ENCODE measurements around the gene FBXL5. TPM values are rescaled to one million over a fixed set of nuclear protein-coding genes. Genes with fewer than 3 reads are reported as not detected.

FBXL5 gene
- total and polyA plus RNA-seq, 2 of the 13 experiments (the other 11 are each of a cell fraction or from before 2014, with no cell fraction given) = 17.4 to 45.3 TPM

DNA sequence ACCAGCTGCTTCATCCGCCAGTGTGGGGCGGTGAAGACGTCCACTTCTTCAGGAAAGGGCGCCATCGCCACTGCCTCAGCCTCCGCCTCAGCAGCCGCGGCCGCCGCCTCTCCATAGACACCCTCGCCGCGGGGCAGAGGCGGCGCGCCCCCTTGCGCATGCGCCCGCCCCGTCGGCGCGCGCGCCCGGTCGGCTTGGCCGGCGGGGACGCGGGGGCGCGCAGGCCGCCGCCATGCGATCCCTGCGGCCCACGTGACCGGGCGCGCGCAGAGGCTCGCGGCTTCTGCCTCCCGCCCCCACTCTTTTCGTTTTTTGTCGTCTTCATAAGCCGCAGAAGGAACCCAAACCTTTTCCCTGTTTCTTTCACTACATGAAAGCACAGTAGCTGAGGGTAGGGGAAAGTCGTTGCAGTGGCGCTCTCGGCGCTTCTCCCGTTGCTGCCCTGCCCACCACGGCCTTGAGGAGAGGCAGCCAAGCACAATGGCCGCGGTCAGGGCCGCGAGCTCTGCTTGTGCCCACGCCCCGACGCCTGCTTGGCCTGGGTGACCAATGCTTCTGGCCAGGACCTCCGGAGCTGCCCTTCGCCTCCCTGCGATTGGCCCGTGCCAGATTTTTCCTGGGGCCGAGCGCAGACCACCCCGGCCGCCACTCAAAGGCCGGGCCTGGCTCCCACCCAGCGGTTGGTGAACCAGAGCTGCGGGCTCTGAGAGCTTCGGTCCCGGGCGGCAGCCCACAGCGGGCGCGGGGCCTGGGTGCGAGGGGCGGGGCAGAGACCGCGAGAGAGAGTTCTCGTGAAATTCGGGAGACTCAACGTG is at the start of gene FBXL5 (continued):
- TF ChIP-seq, protein P1, sequence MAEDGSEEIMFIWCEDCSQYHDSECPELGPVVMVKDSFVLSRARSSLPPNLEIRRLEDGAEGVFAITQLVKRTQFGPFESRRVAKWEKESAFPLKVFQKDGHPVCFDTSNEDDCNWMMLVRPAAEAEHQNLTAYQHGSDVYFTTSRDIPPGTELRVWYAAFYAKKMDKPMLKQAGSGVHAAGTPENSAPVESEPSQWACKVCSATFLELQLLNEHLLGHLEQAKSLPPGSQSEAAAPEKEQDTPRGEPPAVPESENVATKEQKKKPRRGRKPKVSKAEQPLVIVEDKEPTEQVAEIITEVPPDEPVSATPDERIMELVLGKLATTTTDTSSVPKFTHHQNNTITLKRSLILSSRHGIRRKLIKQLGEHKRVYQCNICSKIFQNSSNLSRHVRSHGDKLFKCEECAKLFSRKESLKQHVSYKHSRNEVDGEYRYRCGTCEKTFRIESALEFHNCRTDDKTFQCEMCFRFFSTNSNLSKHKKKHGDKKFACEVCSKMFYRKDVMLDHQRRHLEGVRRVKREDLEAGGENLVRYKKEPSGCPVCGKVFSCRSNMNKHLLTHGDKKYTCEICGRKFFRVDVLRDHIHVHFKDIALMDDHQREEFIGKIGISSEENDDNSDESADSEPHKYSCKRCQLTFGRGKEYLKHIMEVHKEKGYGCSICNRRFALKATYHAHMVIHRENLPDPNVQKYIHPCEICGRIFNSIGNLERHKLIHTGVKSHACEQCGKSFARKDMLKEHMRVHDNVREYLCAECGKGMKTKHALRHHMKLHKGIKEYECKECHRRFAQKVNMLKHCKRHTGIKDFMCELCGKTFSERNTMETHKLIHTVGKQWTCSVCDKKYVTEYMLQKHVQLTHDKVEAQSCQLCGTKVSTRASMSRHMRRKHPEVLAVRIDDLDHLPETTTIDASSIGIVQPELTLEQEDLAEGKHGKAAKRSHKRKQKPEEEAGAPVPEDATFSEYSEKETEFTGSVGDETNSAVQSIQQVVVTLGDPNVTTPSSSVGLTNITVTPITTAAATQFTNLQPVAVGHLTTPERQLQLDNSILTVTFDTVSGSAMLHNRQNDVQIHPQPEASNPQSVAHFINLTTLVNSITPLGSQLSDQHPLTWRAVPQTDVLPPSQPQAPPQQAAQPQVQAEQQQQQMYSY (CRISPR knock-in tag; IDR thresholded peaks at IDR 0.05) = no peak; the same call in 1 of the 2 replicates
- TF ChIP-seq HOXD1 (CRISPR knock-in tag; IDR thresholded peaks at IDR 0.05) = no peak
- 0 out of 2 replicates have a peak, but pooled peaks have one; percentile 10 for TF ChIP-seq ARNTL (CRISPR knock-in tag; IDR thresholded peaks at IDR 0.05)
- TF ChIP-seq SRY (CRISPR knock-in tag; IDR thresholded peaks at IDR 0.05) = no peak; the same call in 1 of the 2 replicates
- TF ChIP-seq ESRRA (CRISPR knock-in tag; IDR thresholded peaks at IDR 0.05; ENCODE audit: low read depth) = peak; percentile 25; the same call in 1 of the 2 replicates
- TF ChIP-seq KDM5B (CRISPR knock-in tag; IDR thresholded peaks at IDR 0.05; ENCODE audit: borderline replicate concordance) = peak; percentile 95
- TF ChIP-seq, protein P2, sequence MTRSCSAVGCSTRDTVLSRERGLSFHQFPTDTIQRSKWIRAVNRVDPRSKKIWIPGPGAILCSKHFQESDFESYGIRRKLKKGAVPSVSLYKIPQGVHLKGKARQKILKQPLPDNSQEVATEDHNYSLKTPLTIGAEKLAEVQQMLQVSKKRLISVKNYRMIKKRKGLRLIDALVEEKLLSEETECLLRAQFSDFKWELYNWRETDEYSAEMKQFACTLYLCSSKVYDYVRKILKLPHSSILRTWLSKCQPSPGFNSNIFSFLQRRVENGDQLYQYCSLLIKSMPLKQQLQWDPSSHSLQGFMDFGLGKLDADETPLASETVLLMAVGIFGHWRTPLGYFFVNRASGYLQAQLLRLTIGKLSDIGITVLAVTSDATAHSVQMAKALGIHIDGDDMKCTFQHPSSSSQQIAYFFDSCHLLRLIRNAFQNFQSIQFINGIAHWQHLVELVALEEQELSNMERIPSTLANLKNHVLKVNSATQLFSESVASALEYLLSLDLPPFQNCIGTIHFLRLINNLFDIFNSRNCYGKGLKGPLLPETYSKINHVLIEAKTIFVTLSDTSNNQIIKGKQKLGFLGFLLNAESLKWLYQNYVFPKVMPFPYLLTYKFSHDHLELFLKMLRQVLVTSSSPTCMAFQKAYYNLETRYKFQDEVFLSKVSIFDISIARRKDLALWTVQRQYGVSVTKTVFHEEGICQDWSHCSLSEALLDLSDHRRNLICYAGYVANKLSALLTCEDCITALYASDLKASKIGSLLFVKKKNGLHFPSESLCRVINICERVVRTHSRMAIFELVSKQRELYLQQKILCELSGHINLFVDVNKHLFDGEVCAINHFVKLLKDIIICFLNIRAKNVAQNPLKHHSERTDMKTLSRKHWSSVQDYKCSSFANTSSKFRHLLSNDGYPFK (CRISPR knock-in tag; IDR thresholded peaks at IDR 0.05; ENCODE audit: borderline replicate concordance) = peak; percentile 62; the same call in 1 of the 2 replicates
- TF ChIP-seq IRX3 (CRISPR knock-in tag; IDR thresholded peaks at IDR 0.05; ENCODE audit: borderline replicate concordance, low read depth) = no peak; the same call in 1 of the 2 replicates
- peak; percentile 42; the same call in 1 of the 2 replicates for TF ChIP-seq GABPB1 (CRISPR knock-in tag; IDR thresholded peaks at IDR 0.05)
- TF ChIP-seq ZNF160 (CRISPR knock-in tag; IDR thresholded peaks at IDR 0.05) = peak; percentile 79; the same call in 1 of the 2 replicates
- TF ChIP-seq, protein P3, sequence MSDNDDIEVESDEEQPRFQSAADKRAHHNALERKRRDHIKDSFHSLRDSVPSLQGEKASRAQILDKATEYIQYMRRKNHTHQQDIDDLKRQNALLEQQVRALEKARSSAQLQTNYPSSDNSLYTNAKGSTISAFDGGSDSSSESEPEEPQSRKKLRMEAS (IDR thresholded peaks at IDR 0.05) = peak; percentile 76
- TF ChIP-seq RAD21 (CRISPR knock-in tag; IDR thresholded peaks at IDR 0.05) = no peak; the same call in 1 of the 2 replicates
- no peak for TF ChIP-seq U2AF1 (optimal IDR thresholded peaks at IDR 0.05; ENCODE audit: low read depth, low read length)
- no peak for TF ChIP-seq CCAR2 (optimal IDR thresholded peaks at IDR 0.05; ENCODE audit: low read depth, low read length)
- TF ChIP-seq AHR (CRISPR knock-in tag; IDR thresholded peaks at IDR 0.05) = no peak
- TF ChIP-seq, protein P4, sequence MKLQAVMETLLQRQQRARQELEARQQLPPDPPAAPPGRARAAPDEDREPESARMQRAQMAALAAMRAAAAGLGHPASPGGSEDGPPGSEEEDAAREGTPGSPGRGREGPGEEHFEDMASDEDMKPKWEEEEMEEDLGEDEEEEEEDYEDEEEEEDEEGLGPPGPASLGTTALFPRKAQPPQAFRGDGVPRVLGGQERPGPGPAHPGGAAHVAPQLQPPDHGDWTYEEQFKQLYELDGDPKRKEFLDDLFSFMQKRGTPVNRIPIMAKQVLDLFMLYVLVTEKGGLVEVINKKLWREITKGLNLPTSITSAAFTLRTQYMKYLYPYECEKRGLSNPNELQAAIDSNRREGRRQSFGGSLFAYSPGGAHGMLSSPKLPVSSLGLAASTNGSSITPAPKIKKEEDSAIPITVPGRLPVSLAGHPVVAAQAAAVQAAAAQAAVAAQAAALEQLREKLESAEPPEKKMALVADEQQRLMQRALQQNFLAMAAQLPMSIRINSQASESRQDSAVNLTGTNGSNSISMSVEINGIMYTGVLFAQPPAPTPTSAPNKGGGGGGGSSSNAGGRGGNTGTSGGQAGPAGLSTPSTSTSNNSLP (IDR thresholded peaks at IDR 0.05; ENCODE audit: low read depth, low read length) = no peak
- peak; percentile 66 for TF ChIP-seq KAT8 (CRISPR knock-in tag; IDR thresholded peaks at IDR 0.05)
- TF ChIP-seq, protein P5, sequence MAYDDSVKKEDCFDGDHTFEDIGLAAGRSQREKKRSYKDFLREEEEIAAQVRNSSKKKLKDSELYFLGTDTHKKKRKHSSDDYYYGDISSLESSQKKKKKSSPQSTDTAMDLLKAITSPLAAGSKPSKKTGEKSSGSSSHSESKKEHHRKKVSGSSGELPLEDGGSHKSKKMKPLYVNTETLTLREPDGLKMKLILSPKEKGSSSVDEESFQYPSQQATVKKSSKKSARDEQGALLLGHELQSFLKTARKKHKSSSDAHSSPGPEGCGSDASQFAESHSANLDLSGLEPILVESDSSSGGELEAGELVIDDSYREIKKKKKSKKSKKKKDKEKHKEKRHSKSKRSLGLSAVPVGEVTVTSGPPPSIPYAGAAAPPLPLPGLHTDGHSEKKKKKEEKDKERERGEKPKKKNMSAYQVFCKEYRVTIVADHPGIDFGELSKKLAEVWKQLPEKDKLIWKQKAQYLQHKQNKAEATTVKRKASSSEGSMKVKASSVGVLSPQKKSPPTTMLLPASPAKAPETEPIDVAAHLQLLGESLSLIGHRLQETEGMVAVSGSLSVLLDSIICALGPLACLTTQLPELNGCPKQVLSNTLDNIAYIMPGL (CRISPR knock-in tag; IDR thresholded peaks at IDR 0.05; ENCODE audit: borderline replicate concordance in 1 of 2, low read depth in 1 of 2) = peak; percentile 16 to 34; a peak in 3 of 4 replicates
